Stomach (tissue), 9 donors: ENCODE data around the gene KCNT1. TPM values are rescaled to one million over a fixed set of nuclear protein-coding genes. Genes with fewer than 3 reads are reported as not detected.

Experiments used
- DNase-seq, 2 donors: peaks; one replicate each; pipeline versions ENCODE4 v3.0.0 to v3.0.0-alpha.2; 2013 to 2019
- H3K27ac ChIP-seq, 5 donors: fragments of 200-600 bp in 4 of 5; sonication (generic) in 4 of 5; one replicate each; pipeline ENCODE4 v1.5.1; 2013 to 2019; ENCODE audit warnings: mild to moderate bottlenecking in 1 of 5, moderate library complexity in 1 of 5
- H3K27me3 ChIP-seq, 3 donors: fragments of 200-600 bp; sonication (generic); one replicate each; pipeline ENCODE4 v1.5.1; 2017 to 2019; ENCODE audit warnings: mixed run types in 1 of 3
- H3K36me3 ChIP-seq, 4 donors: fragments of 200-600 bp; sonication (generic); 1 replicate in 3 of 4; 2 replicates in 1 of 4; pipeline ENCODE4 v1.5.1; 2016 to 2019
- H3K4me1 ChIP-seq, 4 donors: fragments of 200-600 bp; sonication (generic); one replicate each; pipeline ENCODE4 v1.5.1; 2016 to 2019
- H3K4me3 ChIP-seq, 4 donors: fragments of 200-600 bp; sonication (generic) in 3 of 4; one replicate each; pipeline ENCODE4 v1.5.1; 2016 to 2019; ENCODE audit warnings: mild to moderate bottlenecking in 1 of 4
- H3K9me3 ChIP-seq, 4 donors: fragments of 200-600 bp; sonication (generic); one replicate each; pipeline ENCODE4 v1.5.1; 2016 to 2019
- CTCF ChIP-seq, 7 experiments: fragments of 450-650 bp in 4 of 7; fragments of 200-600 bp in 3 of 7; sonication (generic) in 3 of 7; IDR thresholded peaks; one replicate each; pipeline ENCODE4 v1.5.1; 2016 to 2019; ENCODE audit warnings: antibody characterized with exemption in 7 of 7, control low read depth in 2 of 7, mild to moderate bottlenecking in 1 of 7
- EP300 ChIP-seq: sonication (generic); formaldehyde crosslinking; IDR thresholded peaks from one replicate; pipeline ENCODE4 v1.6.1; 2017; ENCODE audit warnings: antibody characterized with exemption
- POLR2A ChIP-seq, 4 donors: fragments of 450-650 bp; IDR thresholded peaks; one replicate each; pipeline ENCODE4 v1.6.1; 2016; ENCODE audit warnings: antibody characterized with exemption in 4 of 4, control low read depth in 2 of 4, mild to moderate bottlenecking in 1 of 4, moderate library complexity in 1 of 4
- POLR2AphosphoS5 ChIP-seq, 3 donors: sonication (generic); formaldehyde crosslinking; IDR thresholded peaks; one replicate each; pipeline ENCODE4 v1.6.1; 2016; ENCODE audit warnings: antibody characterized with exemption in 3 of 3
- WGBS, 5 donors: extraction: QIAGEN DNeasy Blood & Tissue Kit in 3 of 5; methylation state at CpG; one replicate each; pipeline versions ENCODE4 v1.1.5 to v1.1.7; 2013 to 2018; 5-methylcytosine and 5-hydroxymethylcytosine counted together
- intact Hi-C: fragments of 100-400 bp; cut with DNase I; formaldehyde crosslinking; loops from one replicate; pipeline ENCODE4 v1.15.1; 2023; ENCODE audit warnings: low total_unique reads
- polyA plus RNA-seq, 3 donors: library from polyadenylated mRNA; stranded (reverse); fragments of 200-250 nt; gene quantifications; one replicate each; pipeline ENCODE4 v1.2.3, GENCODE V29; 2013
- total RNA-seq, 5 donors: library from RNA; depleted of rRNA; stranded (reverse); fragments of >200 nt; gene quantifications; one replicate each; pipeline versions ENCODE4 v1.1.0 to v1.2.3, GENCODE V29; 2014 to 2016
- donor health status: healthy with polysubstance abuse.
- donor health status: Bipolar disorder and iron deficiency.
- donor health status: healthy.

KCNT1 gene
- total and polyA plus RNA-seq, 8 donors = 0.10 to 12.9 (median 0.37) TPM; not detected in 4

GRCh38 chr9:135809166-135809565, 107.2 kb downstream of the KCNT1 start:
- TF ChIP-seq POLR2A (IDR thresholded peaks at IDR 0.05) (no peak), POLR2AphosphoS5 (IDR thresholded peaks at IDR 0.05) (no peak), CTCF (IDR thresholded peaks at IDR 0.05) (no peak), EP300 (no peak)
- WGBS, 5 donors = 80 to 92% (median 90%) methylated on average over 10 of the region's 10 CpGs
- Histone ChIP-seq H3K36me3 (peaks cover 30 to 58% (median 58%) of the 10 kb centered on the region in 4 donors), H3K4me3 (no peak overlapping the region), H3K27me3 (no peaks in the 10 kb centered on the region), H3K4me1 (no peaks in the 10 kb centered on the region), H3K9me3 (no peaks in the 10 kb centered on the region), H3K27ac (no peak overlapping the region)
- DNase-seq = no peak
- intact Hi-C loops = no loop called here

DNA sequence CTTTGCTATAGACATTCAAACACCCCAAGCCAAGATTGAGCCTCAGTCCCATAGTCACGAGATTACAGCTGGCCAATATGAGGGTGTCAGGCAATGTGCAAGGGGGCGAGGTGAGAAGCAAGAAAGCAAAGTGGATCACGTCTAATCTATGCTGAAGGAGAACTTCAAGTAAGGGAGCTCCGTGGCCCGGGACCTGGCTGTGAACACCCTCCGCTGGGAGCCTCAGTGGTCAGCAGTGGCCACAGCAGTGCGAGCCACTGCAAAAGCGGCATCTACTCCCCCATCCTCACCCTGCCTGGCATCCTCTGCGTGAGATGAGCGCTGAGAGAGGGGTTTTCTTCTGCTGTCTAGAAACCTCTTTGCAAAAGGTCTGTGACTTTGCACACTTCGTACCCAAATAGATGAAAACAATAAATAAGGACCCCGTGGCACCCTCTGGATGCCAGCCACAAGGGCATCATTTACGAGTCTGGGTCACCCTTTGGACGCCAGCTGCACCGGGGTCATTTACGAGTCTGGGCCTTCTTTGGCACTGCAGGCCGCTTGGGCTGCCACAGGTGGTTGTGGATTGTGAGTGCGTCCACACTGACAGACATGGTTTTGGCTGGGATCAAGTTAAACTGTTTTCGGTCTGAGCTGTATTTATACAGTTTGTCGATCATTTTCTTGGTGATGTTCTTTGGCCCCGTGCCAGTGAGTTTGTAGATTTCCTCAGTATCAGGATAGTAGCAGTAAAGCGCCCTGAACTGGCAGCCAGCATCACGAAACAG, 109.0 kb downstream of the KCNT1 start:
- Histone ChIP-seq H3K4me1 (no peaks in the 10 kb centered on the region), H3K27ac (no peak overlapping the region), H3K4me3 (no peak overlapping the region), H3K9me3 (no peaks in the 10 kb centered on the region), H3K36me3 (peaks cover 48 to 76% (median 76%) of the 10 kb centered on the region in 4 donors), H3K27me3 (no peaks in the 10 kb centered on the region)
- 96 to 98% (median 97%) methylated on average over 23 of the region's 23 CpGs for WGBS, 5 donors
- intact Hi-C loops = no loop called here
- DNase-seq = no peak
- TF ChIP-seq CTCF (IDR thresholded peaks at IDR 0.05) (no peak), POLR2AphosphoS5 (IDR thresholded peaks at IDR 0.05) (no peak), POLR2A (IDR thresholded peaks at IDR 0.05) (no peak), EP300 (no peak)

DNA sequence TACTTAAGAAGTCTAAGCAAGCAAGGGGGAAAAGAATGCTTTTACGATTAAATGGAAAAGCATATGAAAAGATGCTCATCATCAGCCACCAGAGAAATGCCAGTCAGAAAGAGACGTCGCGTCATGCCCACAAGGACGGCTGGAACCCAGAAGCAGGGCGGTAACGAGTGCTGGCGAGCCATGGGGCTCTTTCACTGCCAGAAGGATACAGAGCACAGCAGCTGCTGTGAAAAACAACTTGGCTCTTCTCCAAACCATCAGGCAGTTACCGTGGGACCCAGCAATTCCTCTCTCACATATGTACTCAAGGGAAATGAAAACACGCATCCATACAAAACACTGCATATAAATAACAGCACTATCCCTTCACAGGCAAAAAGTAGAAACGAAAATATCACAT, 109.8 kb downstream of the KCNT1 start:
- whole genome bisulfite sequencing, 5 donors = 80 to 91% (median 82%) methylated on average over 11 of the region's 11 CpGs
- peak in 1 of 2 donors; percentile 47 for DNase-seq
- H3K4me3 ChIP-seq = no peak overlapping the region
- no peaks in the 10 kb centered on the region for H3K9me3 ChIP-seq
- TF ChIP-seq EP300 (no peak), POLR2AphosphoS5 (IDR thresholded peaks at IDR 0.05) (no peak), POLR2A (IDR thresholded peaks at IDR 0.05) (no peak), CTCF (IDR thresholded peaks at IDR 0.05) (no peak)
- intact Hi-C loops = no loop called here
- H3K27me3 ChIP-seq = no peaks in the 10 kb centered on the region
- peaks cover 56 to 85% (median 84%) of the 10 kb centered on the region in 4 donors for H3K36me3 ChIP-seq
- no peaks in the 10 kb centered on the region for H3K4me1 ChIP-seq
- H3K27ac ChIP-seq = no peak overlapping the region

GRCh38 chr9:135812961-135813360, 111.0 kb downstream of the KCNT1 start:
- Histone ChIP-seq H3K4me1 (no peaks in the 10 kb centered on the region), H3K36me3 (peaks cover 68 to 96% (median 94%) of the 10 kb centered on the region in 4 donors), H3K9me3 (no peaks in the 10 kb centered on the region), H3K27me3 (no peaks in the 10 kb centered on the region), H3K4me3 (no peak overlapping the region), H3K27ac (no peak overlapping the region)
- WGBS, 5 donors = 93 to 97% (median 95%) methylated on average over 13 of the region's 13 CpGs
- intact Hi-C loops = no loop called here
- TF ChIP-seq POLR2AphosphoS5 (IDR thresholded peaks at IDR 0.05) = no peak
- TF ChIP-seq EP300 = no peak
- TF ChIP-seq POLR2A (IDR thresholded peaks at IDR 0.05) = no peak
- no peak for TF ChIP-seq CTCF (IDR thresholded peaks at IDR 0.05)
- DNase-seq = no peak
